Heart left ventricle (tissue), 13 donors: Measurements from ENCODE around the gene CAST.

Experiments
- POLR2A ChIP-seq, 2 donors: fragments of 450-650 bp; IDR thresholded peaks; one replicate each; pipeline ENCODE4 v1.6.1; 2017; ENCODE audit warnings: antibody characterized with exemption in 2 of 2, mild to moderate bottlenecking in 2 of 2, moderate library complexity in 2 of 2
- TF ChIP-seq, protein P1 (sequence below), 12 donors: fragments of 200-600 bp; sonication (generic) in 4 of 12; IDR thresholded peaks; one replicate each; pipeline versions ENCODE4 v1.5.0 to v1.8.0; 2018 to 2022; ENCODE audit warnings: antibody characterized with exemption in 12 of 12, mild to moderate bottlenecking in 5 of 12
- donor health status: ischemic (EF 13 %, LVEDD 7.1; RV severe dilation, severe dysfunction).
- donor health status: DM: no; HTN: yes; CAD: no.
- donor health status: DM: no; HTN: no; CAD: no.
- donor health status: ischemic (EF 25% LVEDD 6.9; RV normal size, moderate dysfunction).
- donor health status: ischemic (EF 25% LVEDD 5.7; RV mildly dilated, moderate dysfunction).
- donor health status: ischemic (EF 35%, LVEDD 5.7; RV mildly dilated, moderate dysfunction).
- donor health status: nonischemic (EF 11% LVEDD 7.7; RV severe dilation, severe dysfunction).
- donor health status: DM: yes; HTN: yes; CAD: no.
- donor health status: PGD.
- donor health status: ischemic (EF 29% LVEDD 5.4; RV normal size, mild dysfunction).
- donor health status: nonischemic (EF 23%, LVEDD 6.1; RV moderate dilation, normal function).

DNA sequence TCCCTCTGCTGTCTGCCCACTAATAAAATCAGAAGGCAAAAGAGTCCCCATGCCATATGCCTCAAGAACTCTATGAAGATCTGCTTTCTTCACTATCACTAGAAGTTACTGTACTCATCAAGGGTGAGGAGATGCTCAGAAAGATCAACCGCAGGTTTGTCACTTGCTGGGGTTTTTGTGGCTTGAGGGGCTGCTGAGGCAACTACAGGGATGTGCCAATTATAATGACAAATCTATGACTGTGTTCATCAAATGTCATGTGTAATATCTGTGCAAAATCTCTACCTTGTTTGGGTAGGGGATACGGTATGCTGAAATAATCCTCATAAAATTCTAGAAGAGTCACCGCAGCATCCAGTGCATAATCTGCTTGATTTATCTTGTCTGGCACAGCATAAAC lies 132.6 kb downstream of the CAST start:
- no peak for TF ChIP-seq POLR2A (IDR thresholded peaks at IDR 0.05)
- TF ChIP-seq, protein P1, sequence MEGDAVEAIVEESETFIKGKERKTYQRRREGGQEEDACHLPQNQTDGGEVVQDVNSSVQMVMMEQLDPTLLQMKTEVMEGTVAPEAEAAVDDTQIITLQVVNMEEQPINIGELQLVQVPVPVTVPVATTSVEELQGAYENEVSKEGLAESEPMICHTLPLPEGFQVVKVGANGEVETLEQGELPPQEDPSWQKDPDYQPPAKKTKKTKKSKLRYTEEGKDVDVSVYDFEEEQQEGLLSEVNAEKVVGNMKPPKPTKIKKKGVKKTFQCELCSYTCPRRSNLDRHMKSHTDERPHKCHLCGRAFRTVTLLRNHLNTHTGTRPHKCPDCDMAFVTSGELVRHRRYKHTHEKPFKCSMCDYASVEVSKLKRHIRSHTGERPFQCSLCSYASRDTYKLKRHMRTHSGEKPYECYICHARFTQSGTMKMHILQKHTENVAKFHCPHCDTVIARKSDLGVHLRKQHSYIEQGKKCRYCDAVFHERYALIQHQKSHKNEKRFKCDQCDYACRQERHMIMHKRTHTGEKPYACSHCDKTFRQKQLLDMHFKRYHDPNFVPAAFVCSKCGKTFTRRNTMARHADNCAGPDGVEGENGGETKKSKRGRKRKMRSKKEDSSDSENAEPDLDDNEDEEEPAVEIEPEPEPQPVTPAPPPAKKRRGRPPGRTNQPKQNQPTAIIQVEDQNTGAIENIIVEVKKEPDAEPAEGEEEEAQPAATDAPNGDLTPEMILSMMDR (IDR thresholded peaks at IDR 0.05) = no peak
